Astrocyte (in vitro differentiated cells and primary cell): ENCODE results near the gene UBAC2.

Experiments used
- EZH2 ChIP-seq: IDR thresholded peaks from 2 replicates; pipeline ENCODE4 v1.6.1; 2012; ENCODE audit warnings: mild to moderate bottlenecking, low read length, inconsistent platforms; ENCODE audit not compliant: insufficient read depth
- TF ChIP-seq, protein P1 (sequence below): IDR thresholded peaks from 2 replicates; pipeline ENCODE4 v1.5.1; 2011; ENCODE audit warnings: low read depth, mild to moderate bottlenecking, inconsistent platforms, low read length, moderate library complexity; ENCODE audit not compliant: insufficient read depth

DNA sequence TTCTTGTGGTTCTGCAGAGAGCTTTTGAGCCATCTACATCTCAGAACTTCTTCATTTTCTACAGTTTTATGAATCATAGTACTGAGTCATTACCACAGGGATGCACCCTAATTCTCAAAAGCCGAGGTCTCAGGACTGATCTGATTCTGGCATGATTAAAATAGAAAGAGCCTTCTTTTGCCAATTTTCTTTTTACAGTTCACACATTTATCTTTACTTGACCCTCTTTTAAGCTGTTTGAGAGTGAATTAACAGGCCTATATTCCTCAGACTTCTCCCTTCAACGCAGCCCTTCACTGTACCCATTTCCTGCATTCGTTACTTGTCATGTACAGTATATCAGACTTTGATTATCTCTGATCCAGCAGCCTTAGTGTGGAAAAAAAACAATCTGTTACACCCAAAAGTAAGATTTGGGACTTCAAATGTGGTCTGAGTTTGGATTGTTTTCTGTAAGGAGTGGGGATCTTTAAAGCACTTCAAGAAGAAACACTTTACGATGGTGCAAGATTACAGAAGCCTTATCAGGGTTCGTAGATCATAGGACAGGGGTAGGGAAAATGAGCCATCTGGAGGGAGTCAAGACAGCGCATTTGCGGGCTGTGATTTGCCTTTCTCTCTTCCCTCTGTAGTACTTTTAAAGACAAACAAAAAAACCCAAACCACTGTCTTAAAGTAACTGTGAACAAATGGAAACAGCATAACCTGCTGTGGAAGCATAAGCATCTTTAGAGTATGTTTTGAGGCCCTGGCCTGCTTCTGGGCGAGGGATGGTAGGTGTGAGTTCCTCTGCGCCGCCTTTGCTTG, 121.8 kb downstream of the UBAC2 start:
- TF ChIP-seq, protein P1, sequence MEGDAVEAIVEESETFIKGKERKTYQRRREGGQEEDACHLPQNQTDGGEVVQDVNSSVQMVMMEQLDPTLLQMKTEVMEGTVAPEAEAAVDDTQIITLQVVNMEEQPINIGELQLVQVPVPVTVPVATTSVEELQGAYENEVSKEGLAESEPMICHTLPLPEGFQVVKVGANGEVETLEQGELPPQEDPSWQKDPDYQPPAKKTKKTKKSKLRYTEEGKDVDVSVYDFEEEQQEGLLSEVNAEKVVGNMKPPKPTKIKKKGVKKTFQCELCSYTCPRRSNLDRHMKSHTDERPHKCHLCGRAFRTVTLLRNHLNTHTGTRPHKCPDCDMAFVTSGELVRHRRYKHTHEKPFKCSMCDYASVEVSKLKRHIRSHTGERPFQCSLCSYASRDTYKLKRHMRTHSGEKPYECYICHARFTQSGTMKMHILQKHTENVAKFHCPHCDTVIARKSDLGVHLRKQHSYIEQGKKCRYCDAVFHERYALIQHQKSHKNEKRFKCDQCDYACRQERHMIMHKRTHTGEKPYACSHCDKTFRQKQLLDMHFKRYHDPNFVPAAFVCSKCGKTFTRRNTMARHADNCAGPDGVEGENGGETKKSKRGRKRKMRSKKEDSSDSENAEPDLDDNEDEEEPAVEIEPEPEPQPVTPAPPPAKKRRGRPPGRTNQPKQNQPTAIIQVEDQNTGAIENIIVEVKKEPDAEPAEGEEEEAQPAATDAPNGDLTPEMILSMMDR = no peak
- no peak for TF ChIP-seq EZH2
